DOHH2 (cell line): Measurements from ENCODE around the gene MFAP4.
A peak's percentile ranks its signal among the peaks of the same experiment; 100 is the strongest.

Experiments
- H3F3A ChIP-seq: fragments of 200-600 bp; sonication (generic), shearing (Covaris generic); 2 replicates; pipeline ENCODE4 v1.6.0; 2016; ENCODE audit warnings: antibody characterized with exemption, mild to moderate bottlenecking; ENCODE audit not compliant: control insufficient read depth, insufficient read depth
- H3K27ac ChIP-seq: fragments of 200-600 bp; sonication (generic); 2 replicates; pipeline ENCODE4 v1.5.1; 2014; ENCODE audit warnings: low read depth, mild to moderate bottlenecking, low read length, moderate library complexity
- H3K27me3 ChIP-seq: fragments of 200-600 bp; sonication (generic); 2 replicates; pipeline ENCODE4 v1.6.1; 2014; ENCODE audit warnings: mild to moderate bottlenecking, low read length, mixed read lengths; ENCODE audit not compliant: control insufficient read depth
- H3K36me3 ChIP-seq: fragments of 200-600 bp; sonication (generic); 2 replicates; pipeline ENCODE4 v1.6.1; 2014; ENCODE audit warnings: mild to moderate bottlenecking, low read length, moderate library complexity, mixed read lengths; ENCODE audit not compliant: control insufficient read depth
- H3K4me1 ChIP-seq: fragments of 200-600 bp; sonication (generic); 2 replicates; pipeline ENCODE4 v1.6.1; 2014; ENCODE audit warnings: mild to moderate bottlenecking, low read length, mixed read lengths; ENCODE audit not compliant: control insufficient read depth
- H3K4me2 ChIP-seq: fragments of 200-600 bp; sonication (generic); 2 replicates; pipeline ENCODE4 v1.6.0; 2014; ENCODE audit warnings: mild to moderate bottlenecking, low read length, moderate library complexity
- H3K4me3 ChIP-seq: fragments of 200-600 bp; sonication (generic); 2 replicates; pipeline ENCODE4 v1.5.1; 2014; ENCODE audit warnings: mild to moderate bottlenecking, low read length, mixed read lengths
- H3K79me2 ChIP-seq: fragments of 200-600 bp; sonication (generic); 2 replicates; pipeline ENCODE4 v1.6.1; 2014; ENCODE audit warnings: mild to moderate bottlenecking, low read length, mixed read lengths; ENCODE audit not compliant: control insufficient read depth
- H3K9me2 ChIP-seq: fragments of 200-600 bp; sonication (generic); replicated peaks from 2 replicates; pipeline ENCODE4 v1.6.1; 2014; ENCODE audit warnings: mild to moderate bottlenecking, low read length, mixed read lengths; ENCODE audit not compliant: control insufficient read depth
- H3K9me3 ChIP-seq: fragments of 200-600 bp; sonication (generic); 2 replicates; pipeline ENCODE4 v1.6.1; 2014; ENCODE audit warnings: antibody characterized with exemption, low read length, mixed read lengths; ENCODE audit not compliant: control insufficient read depth, insufficient read depth
- H4K20me1 ChIP-seq: fragments of 200-600 bp; sonication (generic); 2 replicates; pipeline ENCODE4 v1.6.0; 2014; ENCODE audit warnings: low read depth, mild to moderate bottlenecking, antibody characterized with exemption, low read length, moderate library complexity; ENCODE audit not compliant: control insufficient read depth, insufficient read depth
- EZH2phosphoT487 ChIP-seq: fragments of 200-600 bp; sonication (generic); IDR thresholded peaks from 2 replicates; pipeline ENCODE4 v1.6.1; 2017; ENCODE audit warnings: borderline replicate concordance, mild to moderate bottlenecking, antibody characterized with exemption, low read length, moderate library complexity, mixed read lengths
- TF ChIP-seq, protein P1 (sequence below): fragments of 200-600 bp; sonication (generic); IDR thresholded peaks from one replicate; pipeline ENCODE4 v1.5.1; 2014; ENCODE audit warnings: antibody characterized with exemption, mild to moderate bottlenecking, low read depth, low read length; ENCODE audit not compliant: poor library complexity, severe bottlenecking

The MFAP4 gene

DNA sequence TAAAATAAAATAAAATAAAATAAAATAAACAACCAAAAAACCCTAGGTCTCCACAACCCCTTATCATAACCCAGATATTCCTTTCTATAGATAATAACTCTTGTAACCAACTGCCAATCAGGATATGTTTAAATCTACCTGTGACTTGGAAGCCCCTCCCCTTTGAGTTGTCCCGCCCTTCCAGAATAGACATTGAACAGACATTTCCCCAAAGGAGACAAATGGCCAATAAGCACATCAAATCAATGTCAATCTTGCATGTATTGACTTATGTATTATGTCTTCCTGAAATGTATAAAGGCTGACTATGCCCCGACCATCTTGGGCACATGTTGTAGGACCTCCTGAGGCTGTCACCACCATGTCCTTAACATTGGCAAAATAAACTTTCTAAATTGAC, 10.2 kb downstream of the MFAP4 start:
- Histone ChIP-seq H3K36me3 (peaks cover 22% of the 10 kb centered on the region), H3K9me3 (no peaks in the 10 kb centered on the region), H3F3A (peaks cover 11% of the 10 kb centered on the region), H3K4me2 (peak overlapping the region; percentile 84), H4K20me1 (no peaks in the 10 kb centered on the region), H3K27me3 (no peaks in the 10 kb centered on the region), H3K27ac (peak overlapping the region; percentile 71), H3K9me2 (no peaks in the 10 kb centered on the region), H3K79me2 (peaks cover 14% of the 10 kb centered on the region), H3K4me1 (peaks cover 9% of the 10 kb centered on the region), H3K4me3 (peak overlapping the region; percentile 88)
- no peak for TF ChIP-seq EZH2phosphoT487
- TF ChIP-seq, protein P1, sequence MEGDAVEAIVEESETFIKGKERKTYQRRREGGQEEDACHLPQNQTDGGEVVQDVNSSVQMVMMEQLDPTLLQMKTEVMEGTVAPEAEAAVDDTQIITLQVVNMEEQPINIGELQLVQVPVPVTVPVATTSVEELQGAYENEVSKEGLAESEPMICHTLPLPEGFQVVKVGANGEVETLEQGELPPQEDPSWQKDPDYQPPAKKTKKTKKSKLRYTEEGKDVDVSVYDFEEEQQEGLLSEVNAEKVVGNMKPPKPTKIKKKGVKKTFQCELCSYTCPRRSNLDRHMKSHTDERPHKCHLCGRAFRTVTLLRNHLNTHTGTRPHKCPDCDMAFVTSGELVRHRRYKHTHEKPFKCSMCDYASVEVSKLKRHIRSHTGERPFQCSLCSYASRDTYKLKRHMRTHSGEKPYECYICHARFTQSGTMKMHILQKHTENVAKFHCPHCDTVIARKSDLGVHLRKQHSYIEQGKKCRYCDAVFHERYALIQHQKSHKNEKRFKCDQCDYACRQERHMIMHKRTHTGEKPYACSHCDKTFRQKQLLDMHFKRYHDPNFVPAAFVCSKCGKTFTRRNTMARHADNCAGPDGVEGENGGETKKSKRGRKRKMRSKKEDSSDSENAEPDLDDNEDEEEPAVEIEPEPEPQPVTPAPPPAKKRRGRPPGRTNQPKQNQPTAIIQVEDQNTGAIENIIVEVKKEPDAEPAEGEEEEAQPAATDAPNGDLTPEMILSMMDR: no peak

DNA sequence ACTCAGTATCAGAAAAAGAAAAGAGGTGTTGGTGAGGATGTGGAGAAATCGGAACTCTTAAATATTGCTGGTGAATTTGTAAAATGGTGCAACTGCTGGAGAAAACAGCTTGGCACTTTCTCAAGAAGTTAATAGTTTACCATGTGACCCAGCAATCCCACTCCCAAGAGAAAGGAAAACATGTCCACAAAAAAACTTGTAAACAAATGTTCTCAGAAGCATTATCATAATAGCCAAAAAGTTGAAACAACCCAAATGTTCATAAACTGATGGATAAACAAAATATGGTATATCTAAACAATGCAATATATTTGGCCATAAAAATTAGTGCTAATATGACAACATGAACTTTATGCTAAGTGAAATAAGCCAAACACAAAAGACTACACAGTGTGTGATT, 11.3 kb downstream of the MFAP4 start:
- peaks cover 14% of the 10 kb centered on the region for H3K36me3 ChIP-seq
- no peaks in the 10 kb centered on the region for H4K20me1 ChIP-seq
- TF ChIP-seq EZH2phosphoT487: no peak
- TF ChIP-seq, protein P1: no peak
- no peaks in the 10 kb centered on the region for H3K9me3 ChIP-seq
- H3K9me2 ChIP-seq: no peaks in the 10 kb centered on the region
- peaks cover 9% of the 10 kb centered on the region for H3K4me1 ChIP-seq
- peaks cover 11% of the 10 kb centered on the region for H3F3A ChIP-seq
- H3K4me3 ChIP-seq: no peak overlapping the region
- H3K27ac ChIP-seq: no peak overlapping the region
- no peak overlapping the region for H3K4me2 ChIP-seq
- H3K27me3 ChIP-seq: no peaks in the 10 kb centered on the region
- H3K79me2 ChIP-seq: peaks cover 14% of the 10 kb centered on the region

DNA sequence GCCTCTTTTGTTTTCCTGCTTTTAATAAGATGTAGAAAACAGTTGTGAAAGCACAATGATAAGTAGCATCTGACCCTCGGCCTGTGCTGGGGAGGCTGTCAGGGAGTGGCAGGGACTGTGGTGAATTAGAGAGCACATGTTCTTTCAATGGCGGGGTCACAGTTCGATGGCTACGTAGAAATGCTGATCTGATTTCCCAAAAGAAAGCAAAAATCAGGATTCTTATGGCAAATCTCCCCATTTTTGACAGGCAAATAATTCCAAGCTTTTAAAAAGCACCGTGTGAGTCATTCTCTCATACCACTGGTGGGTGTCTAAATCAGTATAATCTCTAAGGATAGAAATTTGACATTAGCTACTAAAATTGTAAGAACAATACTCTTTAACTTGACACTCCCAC, 12.9 kb downstream of the MFAP4 start:
- no peak for TF ChIP-seq EZH2phosphoT487
- TF ChIP-seq, protein P1: no peak
- peaks cover 14% of the 10 kb centered on the region for H3K79me2 ChIP-seq
- H3K4me1 ChIP-seq: peaks cover 9% of the 10 kb centered on the region
- H3K9me3 ChIP-seq: no peaks in the 10 kb centered on the region
- no peak overlapping the region for H3K27ac ChIP-seq
- H3K36me3 ChIP-seq: no peaks in the 10 kb centered on the region
- H4K20me1 ChIP-seq: no peaks in the 10 kb centered on the region
- no peaks in the 10 kb centered on the region for H3K9me2 ChIP-seq
- no peak overlapping the region for H3K4me3 ChIP-seq
- no peaks in the 10 kb centered on the region for H3K27me3 ChIP-seq
- no peak overlapping the region for H3K4me2 ChIP-seq
- peaks cover 11% of the 10 kb centered on the region for H3F3A ChIP-seq
